H1 (cell line): ENCODE data around the gene RPS21. TPM values are rescaled to one million over a fixed set of nuclear protein-coding genes. Genes with fewer than 3 reads are reported as not detected.

ENCODE experiments used
- polyA plus RNA-seq, 7 experiments: library from polyadenylated mRNA; depleted of rRNA in 3 of 7; stranded (reverse) in 5 of 7; unstranded in 2 of 7; fragments of >200 nt in 5 of 7; fragments of 200-250 nt in 2 of 7; gene quantifications; 1 replicate in 5 of 7; 2 replicates in 1 of 7; 4 replicates in 1 of 7; pipeline versions ENCODE4 v1.2.1 to v1.2.3, GENCODE V29; 2011 to 2013; ENCODE audit warnings: missing spikeins in 2 of 7, mixed read lengths in 2 of 7
- total RNA-seq: library from RNA; stranded (reverse); fragmentation: NEBNext Ultra II Directional; extraction: Animal tissue kit (Norgen Biotek cat#: 25700); gene quantifications from 2 replicates; pipeline ENCODE4 v1.2.1, GENCODE V29; 2021
- TF ChIP-seq, protein P1 (sequence below): IDR thresholded peaks from 2 replicates; pipeline ENCODE4 v1.6.1; 2011; ENCODE audit warnings: low read length, improper control_type of control experiment

Gene RPS21
- total and polyA plus RNA-seq, 2 of the 8 experiments (the other 6 are each of a cell fraction or from before 2014, with no cell fraction given) = 1,787 to 7,219 TPM

DNA sequence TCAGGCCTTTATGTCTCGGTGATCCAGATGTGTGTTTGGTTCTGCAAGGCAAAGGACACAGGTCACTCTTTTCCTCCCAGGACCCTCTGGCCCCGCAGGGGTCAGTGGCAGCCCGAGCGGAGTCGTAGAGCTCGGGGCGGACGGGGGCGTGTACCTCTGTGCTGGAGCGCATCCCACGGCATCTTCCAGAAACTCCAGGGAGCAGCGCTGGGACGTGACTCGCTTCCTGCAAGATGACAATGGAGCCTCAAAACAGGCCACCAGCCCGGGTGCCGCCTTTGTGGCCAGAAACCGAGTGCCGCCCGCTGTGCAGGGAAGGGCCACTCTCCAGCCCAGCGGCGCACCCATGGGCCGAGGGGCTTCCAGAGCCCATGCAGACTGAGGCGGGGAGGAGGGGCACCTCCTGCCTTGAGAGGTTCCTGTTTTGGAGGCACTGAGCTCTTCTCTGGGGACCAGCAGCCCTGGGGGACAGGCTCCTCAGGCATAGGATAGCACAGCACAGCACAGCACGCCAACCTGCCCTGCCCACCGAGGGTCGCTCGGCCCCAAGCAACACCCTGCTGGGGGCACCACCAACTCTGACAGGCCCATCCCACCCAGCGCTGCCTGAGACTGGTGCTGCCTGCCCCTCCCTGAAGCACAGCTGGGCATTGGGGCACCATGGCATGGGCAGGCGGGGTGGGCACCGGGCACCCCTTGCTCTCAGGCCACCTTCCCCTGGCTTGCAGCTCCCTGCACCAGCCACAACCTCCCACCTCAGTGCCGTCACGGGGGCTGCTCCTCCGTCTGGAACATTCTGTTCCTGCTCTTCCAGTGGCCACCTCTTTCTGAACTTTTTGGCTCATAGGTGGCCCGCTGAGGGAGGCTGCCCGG lies 9.7 kb downstream of the RPS21 start (continued):
- TF ChIP-seq, protein P1, sequence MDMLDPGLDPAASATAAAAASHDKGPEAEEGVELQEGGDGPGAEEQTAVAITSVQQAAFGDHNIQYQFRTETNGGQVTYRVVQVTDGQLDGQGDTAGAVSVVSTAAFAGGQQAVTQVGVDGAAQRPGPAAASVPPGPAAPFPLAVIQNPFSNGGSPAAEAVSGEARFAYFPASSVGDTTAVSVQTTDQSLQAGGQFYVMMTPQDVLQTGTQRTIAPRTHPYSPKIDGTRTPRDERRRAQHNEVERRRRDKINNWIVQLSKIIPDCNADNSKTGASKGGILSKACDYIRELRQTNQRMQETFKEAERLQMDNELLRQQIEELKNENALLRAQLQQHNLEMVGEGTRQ = no peak
